Activated B cell treated with CpG ODN at 0.5 μM for 24 hours (primary cell): ENCODE results near the gene ETS1. TPM values are rescaled to one million over a fixed set of nuclear protein-coding genes. Genes with fewer than 3 reads are reported as not detected.

Experiments used
- ATAC-seq: fragments of 200-7000 bp; cut with Tn5 transposase; one replicate; pipeline ENCODE4 v1.10.0; 2021; ENCODE audit warnings: low read depth, mild to moderate bottlenecking, moderate library complexity
- CTCF ChIA-PET: fragments of 350-600 bp; sonication (Branson Sonifier 250); formaldehyde crosslinking; loops from one replicate; lab custom pipeline; 2021; ENCODE audit warnings: antibody characterized with exemption; lab: Charles Lee
- POLR2A ChIA-PET: fragments of 350-600 bp; sonication (Branson Sonifier 250); formaldehyde crosslinking; loops from one replicate; lab custom pipeline; 2021; ENCODE audit warnings: antibody characterized with exemption; lab: Charles Lee
- DNase-seq: peaks from one replicate; pipeline ENCODE4 v3.0.0; 2022
- H3K27ac Mint-ChIP-seq: one replicate; pipeline ENCODE4 v1.8.0; 2020; ENCODE audit warnings: mixed read lengths
- H3K27me3 Mint-ChIP-seq: one replicate; pipeline ENCODE4 v1.8.0; 2021; ENCODE audit warnings: mixed read lengths
- H3K36me3 Mint-ChIP-seq: one replicate; pipeline ENCODE4 v1.8.0; 2021; ENCODE audit warnings: low read depth, mixed read lengths
- H3K4me1 Mint-ChIP-seq: one replicate; pipeline ENCODE4 v1.8.0; 2021; ENCODE audit warnings: mixed read lengths
- H3K4me3 Mint-ChIP-seq: one replicate; pipeline ENCODE4 v1.8.0; 2020; ENCODE audit warnings: mild to moderate bottlenecking, mixed read lengths
- H3K9me3 Mint-ChIP-seq: one replicate; pipeline ENCODE4 v1.8.0; 2020; ENCODE audit warnings: mixed read lengths
- intact Hi-C: fragments of 100-400 bp; cut with micrococcal nuclease; formaldehyde crosslinking; loops from one replicate; pipeline ENCODE4 v1.15.1; 2024
- total RNA-seq: library from RNA; stranded (reverse); gene quantifications from 2 replicates; pipeline ENCODE4 v1.2.3, GENCODE V29; 2022
- TF ChIP-seq, protein P1 (sequence below): fragments of 200-600 bp; IDR thresholded peaks from one replicate; pipeline ENCODE4 v1.8.0; 2022; ENCODE audit warnings: antibody characterized with exemption, mild to moderate bottlenecking

Gene ETS1
- total RNA-seq, 1 donor from 2014 or later: 301 TPM

GRCh38 chr11:128532016-128532571 is 55.3 kb downstream of the ETS1 start:
- ChIA-PET POLR2A (interaction anchor here (0.6 to 1.9 kb wide), 4 partner anchors 9 to 79 kb away, joined by 3 to 11 read pairs (median 3); no protein-coding TSS in a partner anchor), CTCF (no interaction called here)
- TF ChIP-seq, protein P1, sequence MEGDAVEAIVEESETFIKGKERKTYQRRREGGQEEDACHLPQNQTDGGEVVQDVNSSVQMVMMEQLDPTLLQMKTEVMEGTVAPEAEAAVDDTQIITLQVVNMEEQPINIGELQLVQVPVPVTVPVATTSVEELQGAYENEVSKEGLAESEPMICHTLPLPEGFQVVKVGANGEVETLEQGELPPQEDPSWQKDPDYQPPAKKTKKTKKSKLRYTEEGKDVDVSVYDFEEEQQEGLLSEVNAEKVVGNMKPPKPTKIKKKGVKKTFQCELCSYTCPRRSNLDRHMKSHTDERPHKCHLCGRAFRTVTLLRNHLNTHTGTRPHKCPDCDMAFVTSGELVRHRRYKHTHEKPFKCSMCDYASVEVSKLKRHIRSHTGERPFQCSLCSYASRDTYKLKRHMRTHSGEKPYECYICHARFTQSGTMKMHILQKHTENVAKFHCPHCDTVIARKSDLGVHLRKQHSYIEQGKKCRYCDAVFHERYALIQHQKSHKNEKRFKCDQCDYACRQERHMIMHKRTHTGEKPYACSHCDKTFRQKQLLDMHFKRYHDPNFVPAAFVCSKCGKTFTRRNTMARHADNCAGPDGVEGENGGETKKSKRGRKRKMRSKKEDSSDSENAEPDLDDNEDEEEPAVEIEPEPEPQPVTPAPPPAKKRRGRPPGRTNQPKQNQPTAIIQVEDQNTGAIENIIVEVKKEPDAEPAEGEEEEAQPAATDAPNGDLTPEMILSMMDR: no peak
- no peaks in the 10 kb centered on the region for H3K36me3 Mint-ChIP-seq
- intact Hi-C loops: no loop called here
- ATAC-seq (no peak), DNase-seq (no peak)
- peaks cover 2% of the 10 kb centered on the region for H3K9me3 Mint-ChIP-seq
- no peak overlapping the region for H3K27ac Mint-ChIP-seq
- H3K27me3 Mint-ChIP-seq: no peaks in the 10 kb centered on the region
- H3K4me1 Mint-ChIP-seq: peaks cover 13% of the 10 kb centered on the region
- H3K4me3 Mint-ChIP-seq: no peak overlapping the region

DNA sequence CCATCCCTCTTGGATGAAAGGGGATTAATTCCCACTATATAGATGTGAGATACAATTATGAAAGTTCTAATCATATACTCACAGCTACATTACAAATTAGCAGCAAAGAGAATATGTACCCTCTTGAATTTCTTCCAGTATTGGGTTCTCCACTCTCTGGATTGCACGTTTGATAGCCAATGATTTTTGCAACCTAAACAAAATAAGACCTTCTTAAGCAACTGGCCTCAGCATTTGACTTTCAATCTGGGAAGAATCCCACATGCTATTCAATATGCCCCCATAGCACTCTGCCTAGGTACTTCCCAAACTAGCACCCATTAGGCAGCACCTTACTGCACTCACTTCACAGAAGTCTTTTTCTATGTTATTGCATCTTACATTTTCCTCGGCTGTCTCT is 55.8 kb downstream of the ETS1 start:
- H3K36me3 Mint-ChIP-seq: no peaks in the 10 kb centered on the region
- DNase-seq: no peak
- CTCF ChIA-PET: no interaction called here
- H3K9me3 Mint-ChIP-seq: peaks cover 2% of the 10 kb centered on the region
- intact Hi-C loops: no loop called here
- peaks cover 14% of the 10 kb centered on the region for H3K4me1 Mint-ChIP-seq
- no peak overlapping the region for H3K27ac Mint-ChIP-seq
- POLR2A ChIA-PET: interaction anchor here (1.0 to 1.9 kb wide), 3 partner anchors 9 to 33 kb away, joined by 3 to 11 read pairs (median 4); no protein-coding TSS in a partner anchor
- no peak for ATAC-seq
- H3K4me3 Mint-ChIP-seq: no peak overlapping the region
- TF ChIP-seq, protein P1: no peak
- H3K27me3 Mint-ChIP-seq: no peaks in the 10 kb centered on the region

DNA sequence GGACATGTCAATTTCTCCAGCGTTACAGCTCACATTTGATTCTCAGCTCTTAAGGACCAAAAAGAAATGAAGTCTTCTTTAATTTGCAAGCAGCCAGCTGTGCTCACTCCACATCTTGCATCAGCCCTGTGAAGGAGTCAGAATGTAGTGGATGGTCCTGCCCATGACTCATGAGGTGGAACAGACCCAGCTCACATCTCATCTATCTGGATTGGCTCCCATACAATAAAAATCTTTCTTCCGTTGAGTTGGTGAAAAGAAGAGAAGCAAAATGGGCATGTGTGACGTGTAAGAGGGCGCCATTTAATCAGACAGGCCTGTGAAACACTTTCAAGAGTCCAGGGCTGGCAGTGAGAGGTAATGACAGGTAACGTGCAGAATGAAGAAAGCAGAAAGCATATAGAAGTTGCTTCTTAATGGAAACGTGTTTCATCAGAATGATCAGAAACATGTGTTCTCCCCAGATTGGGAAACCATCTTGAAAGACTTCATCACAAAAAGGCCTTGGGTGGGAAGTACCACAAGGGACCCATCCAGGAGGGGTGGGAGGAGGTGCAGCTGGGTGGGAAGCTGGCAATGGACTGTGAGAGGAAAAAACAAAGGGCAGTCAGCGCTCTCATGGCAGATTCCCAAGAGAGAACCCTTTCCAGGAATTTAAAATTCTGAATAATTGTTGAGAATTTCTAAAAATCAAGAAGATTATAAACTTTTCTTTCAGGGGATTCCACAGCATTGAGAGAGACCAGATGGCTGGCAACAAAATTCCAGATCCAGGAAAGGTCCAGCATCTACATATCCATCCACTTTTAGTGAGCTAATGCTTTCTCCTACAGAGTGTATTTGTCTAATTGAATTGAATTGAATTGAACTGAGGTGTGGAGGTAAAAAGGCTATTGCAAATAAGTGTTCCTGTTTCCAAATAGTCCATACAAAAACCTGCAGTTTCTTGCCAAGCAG is 57.0 kb downstream of the ETS1 start:
- Mint-ChIP-seq H3K36me3 (no peaks in the 10 kb centered on the region), H3K4me1 (peaks cover 18% of the 10 kb centered on the region), H3K27ac (no peak overlapping the region), H3K27me3 (no peaks in the 10 kb centered on the region), H3K4me3 (no peak overlapping the region), H3K9me3 (peaks cover 2% of the 10 kb centered on the region)
- DNase-seq: no peak
- ChIA-PET POLR2A (interaction anchor here (1.5 to 1.9 kb wide), 2 partner anchors 10 to 34 kb away, joined by 4 to 11 read pairs; no protein-coding TSS in a partner anchor), CTCF (no interaction called here)
- TF ChIP-seq, protein P1: no peak
- intact Hi-C loops: no loop called here
- ATAC-seq: no peak

DNA sequence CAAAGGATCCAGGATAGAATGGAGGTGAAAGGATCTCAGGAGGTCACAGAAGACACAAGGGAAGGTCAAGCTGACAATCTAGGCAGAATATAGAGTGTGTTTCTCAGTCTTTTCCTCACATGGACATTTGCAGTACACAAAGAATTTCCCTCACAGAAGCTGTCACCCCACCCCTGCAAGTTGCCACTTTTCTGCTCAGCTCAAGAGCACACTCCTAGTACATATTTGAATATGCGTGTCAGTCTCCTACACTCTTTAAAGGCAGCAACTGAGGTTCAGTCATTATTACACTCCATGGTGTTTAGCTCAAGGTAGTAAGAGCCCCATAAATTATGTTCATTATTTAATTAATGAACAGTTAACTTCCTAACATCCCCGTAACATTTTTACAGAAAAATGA is 59.1 kb downstream of the ETS1 start:
- Mint-ChIP-seq H3K4me3 (no peak overlapping the region), H3K9me3 (no peaks in the 10 kb centered on the region), H3K27ac (no peak overlapping the region), H3K4me1 (peaks cover 31% of the 10 kb centered on the region), H3K36me3 (no peaks in the 10 kb centered on the region), H3K27me3 (no peaks in the 10 kb centered on the region)
- DNase-seq: no peak
- intact Hi-C loops: no loop called here
- ChIA-PET CTCF (no interaction called here), POLR2A (interaction anchor here (0.5 to 1.8 kb wide), 2 partner anchors 14 to 25 kb away, joined by 3 to 4 read pairs; no protein-coding TSS in a partner anchor)
- TF ChIP-seq, protein P1: no peak
- no peak for ATAC-seq

GRCh38 chr11:128527046-128527445 is 60.3 kb downstream of the ETS1 start:
- Mint-ChIP-seq H3K4me1 (peaks cover 39% of the 10 kb centered on the region), H3K27me3 (no peaks in the 10 kb centered on the region), H3K36me3 (peaks cover 4% of the 10 kb centered on the region), H3K27ac (no peak overlapping the region), H3K9me3 (no peaks in the 10 kb centered on the region), H3K4me3 (no peak overlapping the region)
- POLR2A ChIA-PET: interaction anchor here (1.8 to 11.3 kb wide), 2 partner anchors 26 to 101 kb away, joined by 4 to 283 read pairs; no protein-coding TSS in a partner anchor
- CTCF ChIA-PET: no interaction called here
- ATAC-seq (no peak), DNase-seq (no peak)
- TF ChIP-seq, protein P1: no peak
- intact Hi-C loops: no loop called here
